Measurements from ENCODE around the gene EPHB1. TPM values are rescaled to one million over a fixed set of nuclear protein-coding genes. Genes with fewer than 3 reads are reported as not detected.

EPHB1 gene
- total and polyA plus RNA-seq, 8 donors, result 0.02 to 1.4 (median 0.43) TPM

DNA sequence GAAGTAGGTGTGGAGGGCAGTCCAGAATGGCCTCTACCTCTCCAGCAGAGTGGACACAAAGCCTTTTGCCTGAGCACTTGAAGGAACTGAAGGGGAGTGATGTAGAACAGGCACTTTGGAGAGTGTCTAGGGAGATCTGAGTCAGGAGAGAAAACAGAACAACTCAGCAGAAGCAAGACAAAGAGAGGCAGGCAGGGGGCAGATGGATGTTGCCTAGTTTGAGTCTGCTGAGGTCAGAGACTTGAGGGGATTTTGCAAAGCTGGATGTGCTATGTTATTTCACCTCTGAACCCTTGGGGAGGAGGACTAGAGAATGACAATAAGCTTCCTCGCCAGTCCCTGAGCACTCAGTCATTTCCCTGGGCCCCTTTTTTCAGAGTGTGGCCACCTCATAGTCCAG lies 366.4 kb downstream of the EPHB1 start:
- Histone ChIP-seq H3K4me3 (no peak overlapping the region), H3K4me1 (no peaks in the 10 kb centered on the region), H3K27ac (no peak overlapping the region), H3K36me3 (no peaks in the 10 kb centered on the region), H3K27me3 (no peaks in the 10 kb centered on the region), H3K9me3 (no peaks in the 10 kb centered on the region)
- TF ChIP-seq, protein P1, sequence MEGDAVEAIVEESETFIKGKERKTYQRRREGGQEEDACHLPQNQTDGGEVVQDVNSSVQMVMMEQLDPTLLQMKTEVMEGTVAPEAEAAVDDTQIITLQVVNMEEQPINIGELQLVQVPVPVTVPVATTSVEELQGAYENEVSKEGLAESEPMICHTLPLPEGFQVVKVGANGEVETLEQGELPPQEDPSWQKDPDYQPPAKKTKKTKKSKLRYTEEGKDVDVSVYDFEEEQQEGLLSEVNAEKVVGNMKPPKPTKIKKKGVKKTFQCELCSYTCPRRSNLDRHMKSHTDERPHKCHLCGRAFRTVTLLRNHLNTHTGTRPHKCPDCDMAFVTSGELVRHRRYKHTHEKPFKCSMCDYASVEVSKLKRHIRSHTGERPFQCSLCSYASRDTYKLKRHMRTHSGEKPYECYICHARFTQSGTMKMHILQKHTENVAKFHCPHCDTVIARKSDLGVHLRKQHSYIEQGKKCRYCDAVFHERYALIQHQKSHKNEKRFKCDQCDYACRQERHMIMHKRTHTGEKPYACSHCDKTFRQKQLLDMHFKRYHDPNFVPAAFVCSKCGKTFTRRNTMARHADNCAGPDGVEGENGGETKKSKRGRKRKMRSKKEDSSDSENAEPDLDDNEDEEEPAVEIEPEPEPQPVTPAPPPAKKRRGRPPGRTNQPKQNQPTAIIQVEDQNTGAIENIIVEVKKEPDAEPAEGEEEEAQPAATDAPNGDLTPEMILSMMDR (IDR thresholded peaks at IDR 0.05), result no peak
- 61 to 69% methylated on average over 1 of the region's 1 CpG for WGBS, 2 donors
- FAIRE-seq (no peak), DNase-seq (no peak), ATAC-seq (no peak)
- intact Hi-C loops (cut with DNase I), result no loop called here

DNA sequence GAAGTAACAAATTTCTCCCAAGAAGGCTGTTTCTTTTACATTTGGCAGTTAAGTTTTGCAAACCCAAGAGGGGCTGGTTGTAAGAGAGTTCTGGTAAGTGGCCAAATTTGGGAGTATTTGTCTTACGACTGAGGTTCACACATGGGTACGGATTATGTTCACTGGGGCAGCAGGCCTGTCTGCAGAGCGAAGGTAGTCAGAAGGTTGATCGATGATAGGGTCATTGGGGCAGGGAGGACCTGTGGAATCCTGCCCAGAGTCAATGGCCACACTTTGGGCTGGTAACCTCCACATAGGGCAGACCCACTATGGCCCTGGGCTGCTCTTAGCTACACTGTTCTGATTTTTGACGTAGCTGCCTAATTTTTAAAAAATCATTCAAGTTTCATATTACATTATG lies 368.6 kb downstream of the EPHB1 start:
- no peak for ATAC-seq
- H3K4me3 ChIP-seq, result no peak overlapping the region
- no peaks in the 10 kb centered on the region for H3K36me3 ChIP-seq
- no peaks in the 10 kb centered on the region for H3K27me3 ChIP-seq
- no peak for FAIRE-seq
- DNase-seq, result no peak
- no peaks in the 10 kb centered on the region for H3K4me1 ChIP-seq
- TF ChIP-seq, protein P1 (IDR thresholded peaks at IDR 0.05), result no peak
- intact Hi-C loops (cut with DNase I), result no loop called here
- no peak overlapping the region for H3K27ac ChIP-seq
- 86 to 88% methylated on average over 5 of the region's 5 CpGs for WGBS, 2 donors
- H3K9me3 ChIP-seq, result no peaks in the 10 kb centered on the region

- intact Hi-C loops (cut with DNase I), result no loop called here
Measured at GRCh38 chr3:135165260-135165659, 370.2 kb downstream of the EPHB1 start.

GRCh38 chr3:135166266-135166825 lies 371.3 kb downstream of the EPHB1 start:
- WGBS, 2 donors, result 72 to 82% methylated on average over 4 of the region's 4 CpGs
- no peak overlapping the region for H3K27ac ChIP-seq
- no peaks in the 10 kb centered on the region for H3K9me3 ChIP-seq
- H3K4me1 ChIP-seq, result no peaks in the 10 kb centered on the region
- H3K27me3 ChIP-seq, result no peaks in the 10 kb centered on the region
- no peak overlapping the region for H3K4me3 ChIP-seq
- FAIRE-seq (no peak), DNase-seq (no peak), ATAC-seq (no peak)
- intact Hi-C loops (cut with DNase I), result no loop called here
- TF ChIP-seq, protein P1 (IDR thresholded peaks at IDR 0.05), result no peak
- no peaks in the 10 kb centered on the region for H3K36me3 ChIP-seq

More at GRCh38 chr3:135165260-135165659, 370.2 kb downstream of the EPHB1 start:
- Histone ChIP-seq H3K36me3 (no peaks in the 10 kb centered on the region), H3K4me3 (no peak overlapping the region), H3K27me3 (no peaks in the 10 kb centered on the region), H3K9me3 (no peaks in the 10 kb centered on the region), H3K4me1 (no peaks in the 10 kb centered on the region), H3K27ac (no peak overlapping the region)
- ATAC-seq (no peak), FAIRE-seq (no peak), DNase-seq (no peak)
- WGBS, 2 donors, result 75 to 82% methylated on average over 5 of the region's 5 CpGs
- TF ChIP-seq, protein P1 (IDR thresholded peaks at IDR 0.05), result no peak

GRCh38 chr3:135168822-135169221 lies 373.8 kb downstream of the EPHB1 start:
- no peak for DNase-seq
- H3K4me3 ChIP-seq, result no peak overlapping the region
- H3K4me1 ChIP-seq, result no peaks in the 10 kb centered on the region
- no peak overlapping the region for H3K27ac ChIP-seq
- 70 to 81% methylated on average over 4 of the region's 4 CpGs for WGBS, 2 donors
- no peaks in the 10 kb centered on the region for H3K36me3 ChIP-seq
- intact Hi-C loops (cut with DNase I), result no loop called here
- H3K9me3 ChIP-seq, result no peaks in the 10 kb centered on the region
- no peak for ATAC-seq
- FAIRE-seq, result no peak
- H3K27me3 ChIP-seq, result no peaks in the 10 kb centered on the region
- TF ChIP-seq, protein P1 (IDR thresholded peaks at IDR 0.05), result no peak
